NCI-H510A treated with DMSO at 0.1 percent for 48 hours (cell line): ENCODE results near the gene EIF2B1.

ENCODE experiments used
- DNase-seq: peaks from one replicate; lab custom pipeline; 2025; lab: John Stamatoyannopoulos, UW

Gene EIF2B1

GRCh38 chr12:123633379-123634141 is at the start of gene EIF2B1, which contains the start of gene GTF2H3:
TSS of gene EIF2B1 (minus strand) at chr12:123633686. CDS start at chr12:123633557, 129 bp downstream.
TSS of gene GTF2H3 (plus strand) at chr12:123633829. CDS start at chr12:123633860, 31 bp downstream.
- DNase-seq = peak; percentile 96

DNA sequence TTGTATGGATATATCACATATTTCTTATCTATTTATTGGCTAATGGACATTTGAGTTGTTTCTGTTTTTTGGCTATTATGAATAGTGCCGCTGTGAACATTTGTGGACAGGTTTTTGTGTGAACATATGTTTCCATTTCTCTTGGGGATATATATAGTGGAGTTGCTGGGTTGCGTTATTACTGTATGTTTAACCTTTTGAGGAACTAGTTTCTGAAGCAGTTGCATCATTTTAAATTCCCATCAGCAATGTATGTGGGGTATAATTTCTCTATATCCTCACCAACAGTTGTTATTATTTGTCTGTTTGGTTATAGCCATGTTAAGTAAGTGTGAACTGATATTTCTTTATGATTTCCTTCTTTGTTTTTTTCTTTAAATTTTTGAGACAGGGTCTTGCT is 48.1 kb upstream of the EIF2B1 start:
- no peak for DNase-seq

DNA sequence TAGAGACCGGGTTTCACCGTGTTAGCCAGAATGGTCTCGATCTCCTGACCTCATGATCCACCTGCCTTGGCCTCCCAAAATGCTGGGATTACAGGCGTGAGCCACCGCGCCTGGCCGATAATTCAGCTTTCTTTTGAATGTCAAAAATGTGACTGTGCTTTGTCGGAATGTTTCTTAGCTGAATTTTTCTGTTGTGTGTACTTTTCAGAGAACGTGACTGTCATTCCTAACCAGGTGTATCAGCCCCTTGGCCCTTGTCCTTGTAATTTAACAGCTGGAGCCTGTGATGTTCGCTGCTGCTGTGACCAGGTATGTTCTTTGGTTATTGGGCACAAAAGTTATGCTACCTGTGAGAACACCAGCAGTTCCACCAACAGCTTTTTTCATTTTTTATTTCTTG is 45.5 kb upstream of the EIF2B1 start:
- no peak for DNase-seq

DNA sequence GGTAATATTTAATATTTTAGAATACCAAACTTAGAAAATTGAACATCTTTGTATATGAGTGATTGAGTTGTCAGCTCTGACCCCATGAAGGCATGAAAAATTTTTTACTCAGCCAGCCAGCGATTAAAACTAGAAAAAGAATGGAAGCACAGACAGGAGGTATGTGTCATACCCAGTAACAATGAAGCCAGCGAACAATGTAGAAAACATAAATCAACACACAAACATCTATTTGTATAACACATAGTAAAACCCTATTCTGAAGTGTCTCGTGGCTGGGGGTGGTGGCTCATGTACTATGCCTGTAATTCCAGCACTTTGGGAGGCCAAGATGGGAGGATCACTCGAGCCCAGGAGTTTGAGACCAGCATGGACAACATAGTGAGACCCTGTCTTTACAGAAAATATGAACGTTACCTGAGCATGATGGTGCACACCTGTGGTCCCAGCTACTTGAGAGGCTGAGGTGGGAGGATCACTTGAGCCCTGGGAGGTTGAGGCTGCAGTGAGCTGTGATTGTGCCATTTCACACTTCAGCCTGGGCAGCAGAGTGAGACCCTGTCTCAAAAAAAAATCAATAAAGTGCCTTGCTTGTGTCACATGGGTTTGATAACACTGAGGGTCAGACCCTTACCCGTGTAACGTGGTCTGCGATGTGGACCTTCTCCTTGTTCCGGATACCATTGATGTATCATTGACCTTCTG is 43.3 kb upstream of the EIF2B1 start:
- no peak for DNase-seq

GRCh38 chr12:123675436-123675835 is 42.0 kb upstream of the EIF2B1 start:
- no peak for DNase-seq

- DNase-seq = no peak
Measured at GRCh38 chr12:123671876-123672275, 38.4 kb upstream of the EIF2B1 start.

DNA sequence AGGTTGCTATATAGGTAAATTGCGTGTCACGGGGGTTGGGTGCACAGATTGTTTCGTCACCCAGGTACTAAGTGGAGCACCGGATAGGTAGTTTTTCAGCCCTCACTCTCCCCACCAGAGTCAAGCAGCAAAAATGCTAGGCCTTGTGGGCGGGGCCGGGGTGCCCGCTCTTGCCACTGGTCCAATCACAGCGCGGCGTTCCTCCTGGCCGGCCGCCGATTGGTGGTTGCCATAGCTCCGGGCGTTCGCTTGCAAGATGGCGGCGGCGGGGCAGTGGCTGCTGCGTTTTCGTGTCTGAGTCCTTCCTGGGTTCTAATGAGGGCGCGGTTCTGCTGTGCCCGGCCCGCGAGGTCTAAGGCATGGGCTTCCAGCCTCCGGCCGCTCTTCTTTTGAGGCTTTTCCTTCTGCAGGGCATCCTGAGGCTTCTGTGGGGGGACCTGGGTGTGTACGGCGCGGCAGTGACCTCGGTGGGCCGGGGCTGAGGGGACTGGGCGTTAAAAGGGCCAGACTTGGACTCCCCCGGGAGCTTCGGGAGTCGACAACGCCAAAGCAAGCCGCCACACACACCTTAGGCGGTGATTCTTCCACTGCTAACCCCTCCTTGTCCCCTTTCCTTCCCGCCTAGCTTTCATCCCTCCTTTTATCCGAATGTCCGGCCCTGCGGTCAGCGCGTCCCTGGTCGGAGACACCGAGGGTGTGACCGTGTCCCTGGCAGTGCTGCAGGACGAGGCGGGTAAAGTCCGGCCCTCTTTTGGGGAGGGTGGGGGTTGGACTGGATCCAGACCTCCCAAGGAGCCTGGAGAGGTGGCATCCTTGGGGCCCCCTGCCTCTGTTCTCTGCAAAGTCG is 37.6 kb upstream of the EIF2B1 start, which contains the start of gene TCTN2:
Gene TCTN2, plus strand, starts transcription at position 232 of the 847 bp plus-strand sequence. Its CDS starts 128 bp downstream, at position 360.
- DNase-seq = peak; percentile 97

- DNase-seq = no peak
Measured at GRCh38 chr12:123667771-123668170, 34.3 kb upstream of the EIF2B1 start.

- no peak for DNase-seq
Measured at GRCh38 chr12:123659996-123660727, 26.7 kb upstream of the EIF2B1 start.

- DNase-seq = no peak
Measured at GRCh38 chr12:123657211-123657610, 23.7 kb upstream of the EIF2B1 start.

GRCh38 chr12:123656392-123656791 is 22.9 kb upstream of the EIF2B1 start:
- no peak for DNase-seq

- DNase-seq = no peak
Measured at GRCh38 chr12:123655420-123655819, 21.9 kb upstream of the EIF2B1 start.

- no peak for DNase-seq
Measured at GRCh38 chr12:123654129-123654701, 20.7 kb upstream of the EIF2B1 start.

DNA sequence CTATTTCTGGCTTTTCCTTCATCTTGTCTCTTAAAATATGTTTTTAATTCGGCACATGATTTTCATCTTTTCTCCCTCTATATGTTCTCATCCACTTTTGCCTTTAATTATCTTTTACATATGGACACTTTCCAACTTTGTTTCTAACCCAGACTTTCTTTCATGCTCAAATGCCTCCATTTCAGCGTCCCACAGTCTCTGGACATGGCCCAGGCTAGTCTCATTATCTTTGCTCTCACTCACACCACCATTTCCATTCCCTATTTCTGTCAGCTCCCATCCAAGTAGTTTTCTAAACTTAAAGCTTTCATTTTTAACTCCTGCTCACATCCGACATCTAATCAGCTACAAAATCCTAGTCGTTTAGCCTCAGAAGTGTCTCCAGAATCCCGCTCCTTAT is 14.9 kb upstream of the EIF2B1 start:
- no peak for DNase-seq

DNA sequence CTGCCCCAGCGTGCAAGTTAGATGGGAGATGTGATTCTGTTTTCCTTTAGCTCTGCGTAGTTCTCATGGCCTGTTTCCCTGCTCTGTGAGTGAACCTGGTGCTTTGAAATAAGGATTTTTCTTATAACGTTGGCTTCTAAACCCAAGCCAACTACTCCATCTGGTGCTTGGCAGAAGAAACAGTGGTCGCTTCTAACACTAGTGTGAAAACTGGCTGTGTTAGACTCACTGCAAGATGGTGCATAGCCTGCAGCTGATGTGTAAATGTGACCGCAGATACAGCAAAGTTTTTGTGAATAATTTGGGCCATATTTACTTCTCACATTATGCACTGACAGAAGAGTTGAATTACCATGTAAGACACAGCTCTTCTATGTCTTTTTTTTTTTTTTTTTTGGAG is 12.4 kb upstream of the EIF2B1 start:
- DNase-seq = no peak

- DNase-seq = no peak
Measured at GRCh38 chr12:123645380-123645779, 11.9 kb upstream of the EIF2B1 start.

GRCh38 chr12:123643911-123644310 is 10.4 kb upstream of the EIF2B1 start:
- DNase-seq = no peak

DNA sequence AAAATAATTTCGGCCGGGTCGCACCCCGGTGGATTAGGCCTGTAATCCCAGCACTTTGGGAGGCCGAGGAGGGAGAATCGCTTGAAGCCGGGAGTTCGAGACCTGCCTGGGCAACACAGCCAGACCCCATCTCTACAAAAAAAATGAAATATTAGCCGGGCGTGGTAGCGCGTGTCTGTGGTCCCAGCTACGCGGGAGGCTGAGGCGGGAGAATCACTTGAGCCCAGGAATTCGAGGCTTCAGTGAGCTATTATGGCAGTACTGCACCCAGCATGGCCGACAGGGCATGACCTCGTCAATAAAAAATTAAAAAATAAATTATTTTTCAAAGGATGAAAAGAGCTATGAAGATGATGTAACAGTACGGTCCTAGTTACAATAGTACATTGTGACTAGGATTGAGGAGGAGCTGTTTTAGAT is 666 bp upstream of the EIF2B1 start:
- no peak for DNase-seq

- no peak for DNase-seq
Measured at GRCh38 chr12:123621619-123622530, 11.6 kb downstream of the EIF2B1 start.

- DNase-seq = no peak
Measured at GRCh38 chr12:123621101-123621500, 12.4 kb downstream of the EIF2B1 start.
